ENCODE data around the gene PRDM16.

DNA sequence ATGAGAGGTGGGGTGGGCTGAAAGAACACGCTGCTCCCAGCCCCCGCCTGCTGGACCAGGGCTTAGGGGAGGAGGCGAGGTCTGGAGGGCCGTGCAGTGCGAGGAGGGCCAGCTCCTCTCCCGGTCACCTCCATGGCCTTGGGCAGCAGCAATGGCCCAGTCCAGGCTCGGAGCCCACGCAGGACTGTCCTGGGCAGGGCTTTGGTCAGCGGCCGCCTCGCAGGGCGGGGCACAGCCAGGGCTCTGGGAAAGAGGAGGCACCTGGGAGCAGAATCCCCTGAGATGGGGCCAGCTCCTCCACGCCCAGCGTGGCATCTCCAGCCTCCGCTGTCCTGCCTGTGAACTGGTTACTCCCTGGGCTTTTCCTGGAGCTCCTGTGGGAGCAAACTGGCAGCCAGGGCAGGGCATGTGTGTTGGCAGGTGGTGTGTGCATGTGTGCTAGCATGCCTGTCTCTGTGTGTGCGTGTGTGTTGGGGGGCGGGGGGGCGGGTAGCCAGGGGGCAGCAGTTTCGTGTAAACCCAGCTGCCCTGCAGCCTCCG lies 412.9 kb downstream of the PRDM16 start:
- no peak for TF ChIP-seq ZNF558 (CRISPR knock-in tag; IDR thresholded peaks at IDR 0.05; ENCODE audit: borderline replicate concordance)
- TF ChIP-seq CHD2 (IDR thresholded peaks at IDR 0.05; ENCODE audit: low read depth, low read length) = no peak
- TF ChIP-seq KAT2B (IDR thresholded peaks at IDR 0.05; ENCODE audit: borderline replicate concordance, low read depth, low read length) = no peak
- no peak for TF ChIP-seq DPF2 (CRISPR knock-in tag; IDR thresholded peaks at IDR 0.05; ENCODE audit: borderline replicate concordance, low read depth)
- no peak for TF ChIP-seq POLR2A (IDR thresholded peaks at IDR 0.05; ENCODE audit: insufficient read depth in 1 of 2, low read depth in 2 of 2, low read length in 2 of 2)
